Keratinocyte (primary cell): Measurements from ENCODE around the gene GCC2.

Source experiments
- EZH2 ChIP-seq: IDR thresholded peaks from one replicate; pipeline ENCODE4 v1.6.1; 2012; ENCODE audit warnings: inconsistent platforms, mild to moderate bottlenecking, low read length, moderate library complexity
- TF ChIP-seq, protein P1 (sequence below), 3 experiments: IDR thresholded peaks in 1 of 3; conservative IDR thresholded peaks in 1 of 3; optimal IDR thresholded peaks in 1 of 3; 2 replicates in 2 of 3; 3 replicates in 1 of 3; pipeline versions ENCODE3 to v1.5.1; 2011; ENCODE audit warnings: low read length in 3 of 3, mild to moderate bottlenecking in 3 of 3, moderate library complexity in 2 of 3, control low read depth in 1 of 3, inconsistent platforms in 1 of 3; ENCODE audit not compliant: insufficient read depth in 2 of 3; ENCODE audit errors: extremely low read depth in 1 of 3

DNA sequence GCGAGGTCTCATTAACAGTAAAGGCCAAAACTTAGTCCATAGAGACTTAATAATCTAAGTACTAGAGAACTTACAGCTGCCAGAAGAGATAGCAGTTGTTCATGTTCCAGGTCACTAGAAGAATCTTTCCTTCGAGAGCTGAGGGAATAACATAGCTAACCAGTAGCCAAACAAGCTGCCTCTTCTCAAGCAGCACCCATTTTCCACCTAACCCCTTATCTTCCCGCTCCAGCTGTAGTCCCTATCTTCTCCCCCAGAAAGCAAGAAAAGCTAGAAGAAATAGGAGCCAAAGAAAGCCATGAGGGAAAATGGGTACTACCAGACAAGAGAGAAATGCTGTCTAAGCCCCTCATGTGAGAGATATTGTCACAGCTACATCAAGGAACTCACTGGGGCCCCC lies 47.2 kb upstream of the GCC2 start:
- TF ChIP-seq, protein P1, sequence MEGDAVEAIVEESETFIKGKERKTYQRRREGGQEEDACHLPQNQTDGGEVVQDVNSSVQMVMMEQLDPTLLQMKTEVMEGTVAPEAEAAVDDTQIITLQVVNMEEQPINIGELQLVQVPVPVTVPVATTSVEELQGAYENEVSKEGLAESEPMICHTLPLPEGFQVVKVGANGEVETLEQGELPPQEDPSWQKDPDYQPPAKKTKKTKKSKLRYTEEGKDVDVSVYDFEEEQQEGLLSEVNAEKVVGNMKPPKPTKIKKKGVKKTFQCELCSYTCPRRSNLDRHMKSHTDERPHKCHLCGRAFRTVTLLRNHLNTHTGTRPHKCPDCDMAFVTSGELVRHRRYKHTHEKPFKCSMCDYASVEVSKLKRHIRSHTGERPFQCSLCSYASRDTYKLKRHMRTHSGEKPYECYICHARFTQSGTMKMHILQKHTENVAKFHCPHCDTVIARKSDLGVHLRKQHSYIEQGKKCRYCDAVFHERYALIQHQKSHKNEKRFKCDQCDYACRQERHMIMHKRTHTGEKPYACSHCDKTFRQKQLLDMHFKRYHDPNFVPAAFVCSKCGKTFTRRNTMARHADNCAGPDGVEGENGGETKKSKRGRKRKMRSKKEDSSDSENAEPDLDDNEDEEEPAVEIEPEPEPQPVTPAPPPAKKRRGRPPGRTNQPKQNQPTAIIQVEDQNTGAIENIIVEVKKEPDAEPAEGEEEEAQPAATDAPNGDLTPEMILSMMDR (optimal IDR thresholded peaks at IDR 0.05 in 1 of 3, IDR thresholded peaks at IDR 0.05 in 1 of 3, conservative IDR thresholded peaks at IDR 0.05 in 1 of 3; ENCODE audit: extremely low read depth in 1 of 3, insufficient read depth in 2 of 3, low read length in 3 of 3), result no peak
- TF ChIP-seq EZH2, result no peak
